Measurements from ENCODE around the gene ATG12.

The ATG12 gene

GRCh38 chr5:115801984-115802383 lies 39.4 kb downstream of the ATG12 start:
- no peak for DNase-seq

DNA sequence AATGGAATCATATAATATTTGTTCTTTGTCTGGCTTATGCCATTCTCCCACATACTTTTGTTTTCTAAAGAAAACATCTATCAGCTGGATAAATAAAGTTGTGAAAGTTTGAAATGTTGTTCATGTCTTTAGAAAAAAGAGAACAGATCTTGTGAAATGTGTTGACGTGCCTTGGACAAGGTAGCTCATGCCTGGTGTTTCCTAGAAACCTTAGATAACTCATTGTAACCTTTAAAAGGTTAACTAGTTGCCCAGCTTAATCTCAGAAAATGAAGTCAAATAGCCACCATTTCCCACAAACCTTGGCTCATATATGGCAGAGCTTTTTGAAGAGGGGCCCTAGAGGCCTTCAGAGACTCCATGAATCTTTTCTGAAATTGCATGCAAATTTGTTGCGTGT lies 40.2 kb downstream of the ATG12 start:
- no peak for DNase-seq

DNA sequence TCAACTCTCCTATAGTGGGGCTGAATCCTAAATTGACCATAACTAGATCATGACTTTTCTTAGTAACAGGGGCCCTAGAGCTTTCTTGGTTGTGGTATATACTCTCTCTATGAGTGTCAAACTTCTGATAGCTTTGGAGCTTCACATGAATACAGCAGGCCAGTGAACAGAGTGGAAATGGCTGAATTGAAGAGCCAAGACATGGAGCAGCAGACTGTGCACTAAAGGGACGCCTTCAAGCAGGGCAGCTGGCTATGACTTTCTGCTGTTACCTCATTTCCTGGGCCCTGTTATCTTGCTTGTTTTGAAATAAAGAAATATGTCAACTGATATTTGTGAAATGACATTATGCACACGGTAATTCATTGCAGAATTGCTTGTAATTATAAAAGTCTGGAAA lies 41.3 kb downstream of the ATG12 start:
- no peak for DNase-seq

GRCh38 chr5:115798252-115798651 lies 43.1 kb downstream of the ATG12 start:
- DNase-seq = no peak

DNA sequence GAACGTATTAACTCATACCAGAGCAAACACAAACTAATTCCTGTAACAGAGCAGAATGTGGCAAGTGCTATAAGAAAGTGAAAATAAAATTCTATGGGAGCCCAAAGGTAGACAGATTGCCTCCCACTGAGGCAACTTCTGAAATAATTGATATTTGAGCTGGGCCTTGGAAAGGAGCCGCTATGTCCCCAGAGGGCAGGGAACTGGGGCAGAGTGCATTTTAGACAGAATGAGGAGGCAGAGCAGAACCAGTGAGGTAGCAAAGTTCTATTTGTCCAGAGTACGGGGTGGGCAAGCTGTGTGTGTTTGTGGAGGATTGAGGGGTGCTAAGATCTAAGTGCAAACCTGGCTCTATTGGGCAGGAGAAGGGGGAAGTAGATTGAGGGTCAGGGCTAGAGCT lies 44.7 kb downstream of the ATG12 start:
- no peak for DNase-seq

DNA sequence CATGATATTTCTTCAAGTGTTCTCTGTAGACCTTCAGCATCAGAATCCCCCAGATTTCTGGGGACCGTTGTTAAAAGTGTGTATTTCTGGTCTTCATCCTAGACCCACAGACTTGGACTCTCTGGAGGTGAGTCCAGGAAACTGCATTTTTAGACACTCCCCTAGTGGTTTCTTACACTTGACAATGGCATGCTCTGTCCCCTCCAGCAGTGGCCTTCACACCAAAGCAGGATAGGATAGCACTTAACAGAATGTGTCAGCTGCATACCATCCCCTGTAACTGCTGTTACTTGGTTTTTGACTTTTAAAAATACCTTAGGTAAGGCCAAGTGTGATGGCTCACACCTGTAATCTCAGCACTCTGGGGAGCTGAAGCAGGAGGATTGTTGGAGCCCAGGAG lies 45.7 kb downstream of the ATG12 start:
- no peak for DNase-seq

DNA sequence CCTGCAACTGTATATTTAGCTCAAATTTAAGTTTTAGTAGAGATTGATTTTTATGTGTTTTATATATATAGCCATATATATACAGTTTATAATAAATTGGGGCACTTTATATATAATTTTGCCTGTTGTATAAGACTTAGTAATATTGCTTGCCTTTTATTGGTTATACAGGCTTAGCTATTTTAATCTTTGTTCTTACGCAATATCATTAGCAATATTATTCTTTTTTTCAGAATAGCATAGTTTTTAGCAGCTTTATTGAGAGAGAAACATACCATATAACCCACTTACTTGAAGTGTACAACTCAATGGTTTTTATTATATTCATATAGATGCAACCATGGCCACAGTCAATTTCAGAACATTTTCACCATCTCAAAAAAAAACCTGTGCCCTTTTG lies 52.9 kb downstream of the ATG12 start:
- DNase-seq = no peak

GRCh38 chr5:115787426-115787825 lies 53.9 kb downstream of the ATG12 start:
- DNase-seq = no peak

DNA sequence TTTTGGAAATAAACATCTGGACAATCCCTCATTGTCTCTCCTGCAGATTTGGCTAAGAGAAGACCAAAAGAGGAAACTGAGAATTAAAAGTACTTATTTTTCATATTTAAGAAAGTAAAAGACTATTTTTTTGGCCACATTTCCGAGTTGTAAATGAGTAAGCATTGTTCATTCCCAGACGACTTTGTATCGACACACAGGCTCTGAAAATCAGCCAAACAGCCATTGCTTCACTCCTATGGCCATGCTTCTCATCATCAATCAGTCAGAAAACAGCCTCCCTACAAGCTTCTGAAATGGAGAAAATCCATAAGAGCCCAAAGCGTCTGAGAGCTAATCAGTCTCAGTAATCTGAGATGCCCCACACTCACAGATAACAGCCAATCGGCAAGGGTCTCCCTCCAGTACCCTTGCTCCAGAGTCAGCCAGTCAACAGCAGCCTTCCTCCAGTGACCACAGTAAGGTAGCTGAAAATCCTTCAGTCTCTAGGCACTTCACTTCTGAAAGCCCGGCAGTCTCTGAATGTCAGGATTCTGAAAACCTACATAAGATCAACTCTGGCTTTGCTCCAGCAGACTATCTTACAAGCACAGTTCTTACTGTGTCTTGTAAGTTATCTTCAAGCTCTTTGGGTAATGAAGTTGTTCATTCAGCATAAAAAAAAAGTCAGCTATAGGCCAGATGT lies 55.8 kb downstream of the ATG12 start:
- no peak for DNase-seq

- no peak for DNase-seq
These were observed 62.9 kb downstream of the ATG12 start for GRCh38 chr5:115778417-115778816.

Measured in NCI-H1694 (cell line).